GM23248 (cell line): ENCODE measurements around the gene CASS4.

Source experiments
- EZH2 ChIP-seq: fragments of 200-600 bp; sonication (generic); IDR thresholded peaks from 2 replicates; pipeline ENCODE4 v1.6.1; 2018; ENCODE audit warnings: antibody characterized with exemption, mild to moderate bottlenecking; ENCODE audit not compliant: insufficient read depth, poor library complexity, severe bottlenecking
- EZH2phosphoT487 ChIP-seq: fragments of 200-600 bp; sonication (generic); IDR thresholded peaks from 2 replicates; pipeline ENCODE4 v1.6.1; 2018; ENCODE audit warnings: antibody characterized with exemption, moderate library complexity, mild to moderate bottlenecking, low read depth; ENCODE audit not compliant: insufficient read depth

DNA sequence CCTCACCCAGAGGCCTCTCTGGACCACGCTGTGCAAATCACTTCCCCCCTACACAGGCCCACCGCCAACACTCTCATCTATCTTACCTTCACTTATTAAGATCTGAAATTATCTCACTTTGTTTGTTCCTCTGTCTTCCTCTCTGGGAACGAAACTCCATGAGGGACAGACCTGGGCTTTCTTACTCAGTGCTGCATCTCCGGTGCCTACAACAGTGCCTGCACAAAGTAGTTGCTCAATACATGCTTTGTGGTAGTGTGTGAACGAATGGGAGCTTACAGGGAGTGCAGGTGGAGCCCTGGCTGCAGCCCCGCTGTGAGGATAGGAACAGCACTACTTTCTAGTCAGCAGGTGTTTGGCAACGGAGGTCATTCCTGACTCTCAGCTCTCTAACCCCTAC, 5.3 kb downstream of the CASS4 start:
- no peak for TF ChIP-seq EZH2phosphoT487
- no peak for TF ChIP-seq EZH2
